T-helper 22 cell (primary cell): ENCODE results near the gene ADIPOQ.
"Not testable (repeated sequence)": the region's sequence is repeated elsewhere in the genome, so short reads cannot be mapped to it uniquely, and the experiment has no call there.

Experiments
- DNase-seq: peaks from one replicate; pipeline ENCODE4 v3.0.0-alpha.2; 2020; ENCODE audit warnings: low read depth

ADIPOQ gene

GRCh38 chr3:186826410-186826975 is 16.0 kb upstream of the ADIPOQ start:
- DNase-seq: no peak

DNA sequence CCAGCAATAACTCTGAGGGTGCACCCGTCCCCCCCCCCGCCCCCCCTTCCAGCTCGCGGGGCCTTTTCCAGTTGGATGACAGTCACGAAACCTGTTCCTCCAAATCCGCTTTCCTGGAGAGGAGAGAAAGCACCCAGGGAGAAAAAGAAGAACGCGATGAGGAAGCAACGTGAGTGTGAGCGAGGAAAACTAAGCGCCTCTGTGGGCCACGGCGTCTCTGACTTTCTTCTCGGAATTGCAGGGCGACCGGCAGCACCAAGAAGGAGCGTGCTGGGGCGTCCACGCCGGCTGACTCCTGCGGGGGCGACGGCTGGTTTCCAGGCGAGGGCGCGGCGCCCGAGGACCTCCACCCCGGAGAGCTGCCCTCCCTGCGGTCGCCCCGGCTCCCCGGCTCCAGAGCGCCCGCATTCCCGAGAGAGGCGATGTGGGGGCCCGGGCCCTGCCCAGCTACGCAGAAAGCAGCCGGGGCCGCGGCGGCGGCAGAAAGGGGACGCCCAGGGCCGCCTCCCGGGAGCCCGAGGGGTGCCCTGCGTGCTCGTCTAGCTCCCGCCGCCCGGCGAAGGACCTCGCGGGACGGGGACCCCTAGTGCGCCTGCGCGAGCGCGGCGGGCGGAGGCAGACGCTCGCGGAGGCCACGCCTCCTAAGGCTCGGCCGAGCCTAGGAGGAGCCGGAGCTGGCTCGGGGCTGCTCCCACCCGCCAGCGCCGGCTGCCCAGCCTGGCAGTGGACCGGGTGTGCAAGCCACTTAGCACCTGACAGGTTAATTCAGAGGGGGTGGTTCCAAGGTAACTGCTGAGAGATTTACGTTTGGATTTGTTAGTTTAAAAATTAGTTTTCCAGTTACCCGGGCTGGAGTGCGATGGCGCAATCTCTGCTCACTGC is 15.3 kb upstream of the ADIPOQ start:
- peak; percentile 76 for DNase-seq

GRCh38 chr3:186828340-186828739 is 14.2 kb upstream of the ADIPOQ start:
- no peak for DNase-seq

DNA sequence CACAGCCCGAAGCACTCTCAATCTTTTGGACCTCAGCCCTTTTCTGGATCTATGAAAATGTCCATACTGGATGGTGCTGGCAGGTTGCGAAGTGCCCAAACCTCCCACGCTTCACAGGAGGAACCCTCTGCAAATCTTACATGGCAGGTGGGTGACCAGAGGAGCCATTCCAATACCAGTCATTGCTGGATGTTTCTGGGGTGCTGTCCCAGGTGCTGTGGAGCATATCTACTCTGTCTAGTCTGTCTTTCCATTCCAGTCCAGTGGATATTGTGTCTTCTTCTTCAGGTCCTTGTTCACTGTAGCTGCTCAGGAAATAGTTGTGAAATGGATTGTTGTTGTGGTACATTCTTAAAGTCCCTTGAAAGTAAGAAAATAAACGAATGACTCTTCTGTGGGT is 10.7 kb upstream of the ADIPOQ start:
- no peak for DNase-seq

DNA sequence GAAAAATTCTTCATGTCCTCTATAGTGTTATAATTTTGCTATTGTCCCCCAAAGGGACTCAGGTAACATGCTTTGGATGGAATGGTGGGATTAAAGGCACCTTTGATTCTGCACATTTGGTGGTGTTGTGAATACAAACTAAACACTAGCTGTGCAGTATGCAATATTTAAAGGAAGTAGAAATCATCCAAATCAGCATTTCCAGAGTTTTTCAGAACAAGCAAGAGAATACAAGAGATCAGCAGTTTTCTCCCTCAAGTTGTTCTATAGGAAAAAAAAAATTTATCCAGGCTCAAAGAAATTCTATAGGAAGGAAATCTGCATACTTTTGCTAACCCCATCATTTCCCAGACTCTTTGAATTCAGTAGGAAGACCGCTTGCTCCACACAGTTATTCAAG is 10.2 kb upstream of the ADIPOQ start:
- DNase-seq: no peak

DNA sequence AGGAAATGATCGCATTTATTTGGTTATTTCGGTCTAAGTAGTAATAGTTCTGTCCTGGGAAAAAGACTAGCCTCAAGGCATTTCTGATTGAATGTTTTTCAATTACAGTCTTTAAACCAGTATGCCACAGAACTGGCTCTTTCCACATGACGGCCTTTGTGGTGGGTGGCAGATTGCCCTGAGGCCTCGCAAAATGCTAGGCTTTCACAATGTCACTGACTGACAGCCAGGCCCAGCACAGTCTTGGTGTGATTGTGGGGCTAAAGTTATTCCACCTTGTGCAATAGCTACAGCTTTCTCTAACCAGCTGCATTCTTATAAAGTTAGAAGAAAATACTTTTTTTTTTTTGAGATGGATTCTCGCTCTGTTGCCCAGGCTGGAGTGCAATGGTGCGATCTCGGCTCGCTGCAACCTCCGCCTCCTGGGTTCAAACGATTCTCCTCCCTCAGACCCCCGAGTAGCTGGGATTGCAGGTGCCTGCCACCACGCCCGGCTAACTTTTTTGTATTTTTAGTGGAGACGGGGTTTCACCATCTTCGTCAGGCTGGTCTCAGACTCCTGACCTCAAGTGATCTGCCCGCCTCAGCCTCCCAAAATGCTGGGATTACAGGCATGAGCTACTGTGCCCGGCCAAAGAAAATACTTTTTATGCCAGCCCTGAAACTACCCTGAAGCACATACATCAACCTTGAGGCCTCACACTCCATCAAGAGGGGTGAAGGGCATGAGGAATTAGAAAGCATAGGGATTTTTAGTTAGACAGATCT is 2.5 kb upstream of the ADIPOQ start:
- DNase-seq: no peak

DNA sequence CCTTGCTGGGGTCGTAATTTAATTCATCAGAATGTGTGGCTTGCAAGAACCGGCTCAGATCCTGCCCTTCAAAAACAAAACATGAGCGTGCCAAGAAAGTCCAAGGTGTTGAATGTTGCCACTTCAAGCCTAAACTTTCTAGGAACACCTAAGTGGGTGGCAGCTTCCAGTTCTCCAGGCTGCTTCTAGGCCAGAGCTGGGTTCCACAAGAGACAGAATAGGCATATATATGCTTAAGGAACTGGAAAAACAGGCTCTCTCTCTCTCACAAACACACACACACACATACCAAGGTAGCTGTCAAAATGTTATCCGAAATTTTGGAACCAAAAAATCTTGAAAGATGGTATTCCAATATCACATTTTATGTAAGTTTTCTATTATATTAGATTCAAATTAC is 890 bp upstream of the ADIPOQ start:
- DNase-seq: no peak

DNA sequence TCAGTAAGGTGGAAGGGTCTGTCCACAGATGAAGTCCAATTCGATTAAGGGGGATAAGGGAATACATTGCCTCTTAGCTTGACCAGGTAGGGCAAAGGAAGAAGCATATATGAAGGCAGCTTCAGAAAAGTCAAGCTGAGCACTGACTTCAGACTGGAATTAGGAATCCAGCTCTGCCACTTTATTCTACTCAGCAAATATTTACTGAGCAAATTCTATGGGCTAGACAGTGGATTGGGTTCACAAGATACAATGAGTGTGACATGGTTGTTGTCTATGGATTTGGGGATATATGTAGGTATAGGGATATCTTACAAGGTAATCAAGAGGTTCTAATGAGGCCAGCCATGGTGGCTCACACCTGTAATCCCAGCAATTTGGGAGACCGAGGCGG is 526 bp downstream of the ADIPOQ start:
- no peak for DNase-seq

- no peak for DNase-seq
Observed at GRCh38 chr3:186844908-186845307, 2.4 kb downstream of the ADIPOQ start.

GRCh38 chr3:186845756-186846155 is 3.2 kb downstream of the ADIPOQ start:
- no peak for DNase-seq

DNA sequence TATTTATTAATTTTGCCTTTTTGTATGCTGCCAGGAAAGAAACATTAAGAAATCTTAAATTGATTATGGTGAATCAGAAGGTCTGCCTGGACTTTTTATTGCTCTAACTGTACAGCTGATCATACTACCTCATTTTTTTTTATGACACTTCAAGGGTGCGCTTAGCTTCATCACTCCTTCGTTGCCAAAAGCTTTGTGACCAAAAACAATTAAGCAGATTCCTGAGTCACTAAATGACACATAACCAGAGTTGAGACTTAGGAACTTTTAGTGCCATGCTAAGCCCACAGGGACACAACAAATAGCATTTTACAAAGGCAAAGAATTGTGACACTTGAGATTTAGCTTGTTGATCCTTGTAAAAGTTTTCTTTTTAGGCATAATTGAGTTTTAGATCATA is 4.9 kb downstream of the ADIPOQ start:
- no peak for DNase-seq

DNA sequence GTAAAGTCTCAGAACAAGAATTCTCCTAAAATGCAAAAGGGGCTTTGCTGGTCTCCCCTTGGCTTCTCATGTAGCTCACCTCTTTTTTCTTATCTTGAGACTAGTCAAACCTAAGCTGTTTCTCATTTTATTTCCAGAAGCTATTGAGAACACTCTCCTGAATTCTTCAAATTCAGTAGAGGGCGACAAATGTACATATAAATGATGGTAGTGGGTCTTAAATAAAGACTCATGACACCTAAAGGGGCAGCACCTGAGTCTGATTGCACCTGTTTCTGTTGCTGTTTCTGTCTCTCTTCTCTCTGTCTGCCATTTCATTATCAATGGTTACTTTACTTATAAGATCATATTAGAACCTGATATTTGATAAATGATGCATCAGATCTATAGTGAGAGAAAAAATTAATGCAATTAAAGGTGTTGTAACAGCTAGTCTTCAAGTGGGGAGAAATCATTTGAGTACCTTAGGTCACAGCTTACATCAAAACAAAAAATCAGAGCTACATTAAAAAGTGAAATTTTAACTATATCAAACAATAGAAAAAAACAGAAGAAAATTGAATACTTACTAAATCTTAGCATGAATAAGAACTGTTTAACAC is 7.0 kb downstream of the ADIPOQ start:
- DNase-seq: no peak

DNA sequence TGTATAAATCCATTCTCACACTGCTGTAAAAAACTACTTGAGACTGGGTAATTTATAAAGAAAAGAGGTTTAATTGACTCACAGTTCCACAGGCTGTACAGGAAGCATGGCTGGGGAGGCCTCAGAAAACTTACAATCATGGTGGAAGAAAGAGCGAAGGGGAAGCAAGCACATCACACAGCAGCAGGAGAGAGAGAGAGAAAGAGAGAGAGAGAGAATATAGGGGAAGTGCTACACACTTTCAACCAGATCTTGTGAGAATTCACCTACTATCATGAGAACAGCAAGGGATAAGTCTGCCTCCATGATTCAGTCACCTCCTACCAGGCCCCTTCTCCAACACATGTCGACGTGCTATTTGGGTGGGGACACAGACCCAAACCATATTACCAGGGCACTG is 9.3 kb downstream of the ADIPOQ start:
- DNase-seq: not testable (repeated sequence)

DNA sequence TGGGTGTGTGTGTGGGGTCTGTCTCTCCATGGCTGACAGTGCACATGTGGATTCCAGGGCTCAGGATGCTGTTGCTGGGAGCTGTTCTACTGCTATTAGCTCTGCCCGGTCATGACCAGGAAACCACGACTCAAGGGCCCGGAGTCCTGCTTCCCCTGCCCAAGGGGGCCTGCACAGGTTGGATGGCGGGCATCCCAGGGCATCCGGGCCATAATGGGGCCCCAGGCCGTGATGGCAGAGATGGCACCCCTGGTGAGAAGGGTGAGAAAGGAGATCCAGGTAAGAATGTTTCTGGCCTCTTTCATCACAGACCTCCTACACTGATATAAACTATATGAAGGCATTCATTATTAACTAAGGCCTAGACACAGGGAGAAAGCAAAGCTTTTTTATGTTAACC is 10.5 kb downstream of the ADIPOQ start:
- no peak for DNase-seq

- DNase-seq: no peak
Observed at GRCh38 chr3:186854146-186854545, 11.6 kb downstream of the ADIPOQ start.

- no peak for DNase-seq
Observed at GRCh38 chr3:186854954-186855353, 12.4 kb downstream of the ADIPOQ start.

GRCh38 chr3:186857743-186858142 is 15.2 kb downstream of the ADIPOQ start:
- no peak for DNase-seq

DNA sequence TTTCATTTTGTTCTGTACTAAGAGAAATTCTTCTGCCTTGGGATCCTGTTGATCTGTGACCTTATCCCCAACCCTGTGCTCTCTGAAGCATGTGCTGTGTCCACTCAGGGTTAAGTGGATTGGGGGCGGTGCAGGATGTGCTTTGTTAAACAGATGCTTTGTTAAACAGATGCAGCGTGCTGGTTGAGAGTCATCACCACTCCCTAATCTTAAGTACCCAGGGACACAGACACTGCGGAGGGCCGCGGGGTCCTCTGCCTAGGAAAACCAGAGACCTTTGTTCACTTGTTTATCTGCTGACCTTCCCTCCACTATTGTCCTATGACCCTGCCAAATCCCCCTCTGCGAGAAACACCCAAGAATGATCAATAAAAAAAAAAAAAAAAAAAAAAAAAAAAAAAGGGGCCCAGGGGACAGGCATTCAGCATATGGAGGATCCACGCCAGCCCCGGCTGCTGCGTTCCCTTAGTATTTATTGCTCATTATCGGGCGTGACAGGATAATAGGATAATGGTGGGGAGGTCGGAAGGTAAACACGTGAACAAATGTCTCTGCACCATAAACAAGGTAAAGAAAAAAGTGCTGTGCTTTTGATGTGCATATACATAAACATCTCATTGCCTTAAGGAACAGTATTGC is 22.8 kb downstream of the ADIPOQ start:
- not testable (repeated sequence) for DNase-seq

- DNase-seq: not testable (repeated sequence)
Observed at GRCh38 chr3:186866095-186866494, 23.6 kb downstream of the ADIPOQ start.

GRCh38 chr3:186869253-186870100 is 27.0 kb downstream of the ADIPOQ start:
- DNase-seq: no peak
